GM23338 (cell line): Measurements from ENCODE around the gene CORO7.

ENCODE experiments used
- CREB1 ChIP-seq: fragments of 250-450 bp; sonication (Bioruptor Pico); IDR thresholded peaks from 2 replicates; pipeline ENCODE4 v1.5.0; 2020; ENCODE audit warnings: low read depth, mild to moderate bottlenecking, moderate library complexity
- EZH2 ChIP-seq: fragments of 200-600 bp; sonication (generic); IDR thresholded peaks from one replicate; pipeline ENCODE4 v1.8.0; 2017; ENCODE audit warnings: antibody characterized with exemption, mild to moderate bottlenecking, low read depth; ENCODE audit not compliant: unreplicated experiment
- EZH2phosphoT487 ChIP-seq: fragments of 200-600 bp; sonication (generic); IDR thresholded peaks from one replicate; pipeline ENCODE4 v1.8.1; 2018; ENCODE audit warnings: antibody characterized with exemption; ENCODE audit not compliant: unreplicated experiment
- NANOG ChIP-seq: IDR thresholded peaks from 2 replicates; pipeline ENCODE4 v1.6.1; 2016; ENCODE audit warnings: antibody characterized with exemption, borderline replicate concordance
- POLR2AphosphoS5 ChIP-seq: IDR thresholded peaks from 2 replicates; pipeline ENCODE4 v1.6.1; 2016; ENCODE audit warnings: antibody characterized with exemption, low read depth
- STAT1 ChIP-seq: IDR thresholded peaks from one replicate; pipeline ENCODE4 v1.6.1; 2016; ENCODE audit warnings: antibody characterized with exemption; ENCODE audit not compliant: unreplicated experiment
- ZNF114 ChIP-seq: fragments of 250-450 bp; sonication (Bioruptor Pico); IDR thresholded peaks from 2 replicates; pipeline ENCODE4 v1.5.0; 2020; ENCODE audit warnings: mild to moderate bottlenecking, moderate library complexity
- ZNF331 ChIP-seq: fragments of 250-450 bp; sonication (Bioruptor Pico); IDR thresholded peaks from 2 replicates; pipeline ENCODE4 v1.5.0; 2020; ENCODE audit warnings: low read depth, mild to moderate bottlenecking, moderate library complexity
- TF ChIP-seq, protein P1 (sequence below), 2 experiments: fragments of 200-600 bp in 1 of 2; sonication (generic) in 1 of 2; conservative IDR thresholded peaks; 2 replicates each; pipeline versions ENCODE4 v1.5.1 to v1.6.1; 2016 to 2017; ENCODE audit warnings: antibody characterized with exemption in 2 of 2, low read depth in 2 of 2, mild to moderate bottlenecking in 2 of 2, moderate library complexity in 1 of 2
- TF ChIP-seq, protein P2 (sequence below): IDR thresholded peaks from one replicate; pipeline ENCODE4 v1.6.1; 2018; ENCODE audit warnings: antibody characterized with exemption; ENCODE audit not compliant: unreplicated experiment
- TF ChIP-seq, protein P3 (sequence below): IDR thresholded peaks from 2 replicates; pipeline ENCODE4 v1.6.1; 2016; ENCODE audit warnings: antibody characterized with exemption

GRCh38 chr16:4426021-4426684 is 9.8 kb upstream of the CORO7 start:
- no peak for TF ChIP-seq EZH2
- TF ChIP-seq, protein P1, sequence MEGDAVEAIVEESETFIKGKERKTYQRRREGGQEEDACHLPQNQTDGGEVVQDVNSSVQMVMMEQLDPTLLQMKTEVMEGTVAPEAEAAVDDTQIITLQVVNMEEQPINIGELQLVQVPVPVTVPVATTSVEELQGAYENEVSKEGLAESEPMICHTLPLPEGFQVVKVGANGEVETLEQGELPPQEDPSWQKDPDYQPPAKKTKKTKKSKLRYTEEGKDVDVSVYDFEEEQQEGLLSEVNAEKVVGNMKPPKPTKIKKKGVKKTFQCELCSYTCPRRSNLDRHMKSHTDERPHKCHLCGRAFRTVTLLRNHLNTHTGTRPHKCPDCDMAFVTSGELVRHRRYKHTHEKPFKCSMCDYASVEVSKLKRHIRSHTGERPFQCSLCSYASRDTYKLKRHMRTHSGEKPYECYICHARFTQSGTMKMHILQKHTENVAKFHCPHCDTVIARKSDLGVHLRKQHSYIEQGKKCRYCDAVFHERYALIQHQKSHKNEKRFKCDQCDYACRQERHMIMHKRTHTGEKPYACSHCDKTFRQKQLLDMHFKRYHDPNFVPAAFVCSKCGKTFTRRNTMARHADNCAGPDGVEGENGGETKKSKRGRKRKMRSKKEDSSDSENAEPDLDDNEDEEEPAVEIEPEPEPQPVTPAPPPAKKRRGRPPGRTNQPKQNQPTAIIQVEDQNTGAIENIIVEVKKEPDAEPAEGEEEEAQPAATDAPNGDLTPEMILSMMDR (conservative IDR thresholded peaks at IDR 0.05; ENCODE audit: low read depth in 2 of 2): no peak
- TF ChIP-seq POLR2AphosphoS5: no peak
- TF ChIP-seq, protein P2, sequence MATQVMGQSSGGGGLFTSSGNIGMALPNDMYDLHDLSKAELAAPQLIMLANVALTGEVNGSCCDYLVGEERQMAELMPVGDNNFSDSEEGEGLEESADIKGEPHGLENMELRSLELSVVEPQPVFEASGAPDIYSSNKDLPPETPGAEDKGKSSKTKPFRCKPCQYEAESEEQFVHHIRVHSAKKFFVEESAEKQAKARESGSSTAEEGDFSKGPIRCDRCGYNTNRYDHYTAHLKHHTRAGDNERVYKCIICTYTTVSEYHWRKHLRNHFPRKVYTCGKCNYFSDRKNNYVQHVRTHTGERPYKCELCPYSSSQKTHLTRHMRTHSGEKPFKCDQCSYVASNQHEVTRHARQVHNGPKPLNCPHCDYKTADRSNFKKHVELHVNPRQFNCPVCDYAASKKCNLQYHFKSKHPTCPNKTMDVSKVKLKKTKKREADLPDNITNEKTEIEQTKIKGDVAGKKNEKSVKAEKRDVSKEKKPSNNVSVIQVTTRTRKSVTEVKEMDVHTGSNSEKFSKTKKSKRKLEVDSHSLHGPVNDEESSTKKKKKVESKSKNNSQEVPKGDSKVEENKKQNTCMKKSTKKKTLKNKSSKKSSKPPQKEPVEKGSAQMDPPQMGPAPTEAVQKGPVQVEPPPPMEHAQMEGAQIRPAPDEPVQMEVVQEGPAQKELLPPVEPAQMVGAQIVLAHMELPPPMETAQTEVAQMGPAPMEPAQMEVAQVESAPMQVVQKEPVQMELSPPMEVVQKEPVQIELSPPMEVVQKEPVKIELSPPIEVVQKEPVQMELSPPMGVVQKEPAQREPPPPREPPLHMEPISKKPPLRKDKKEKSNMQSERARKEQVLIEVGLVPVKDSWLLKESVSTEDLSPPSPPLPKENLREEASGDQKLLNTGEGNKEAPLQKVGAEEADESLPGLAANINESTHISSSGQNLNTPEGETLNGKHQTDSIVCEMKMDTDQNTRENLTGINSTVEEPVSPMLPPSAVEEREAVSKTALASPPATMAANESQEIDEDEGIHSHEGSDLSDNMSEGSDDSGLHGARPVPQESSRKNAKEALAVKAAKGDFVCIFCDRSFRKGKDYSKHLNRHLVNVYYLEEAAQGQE: no peak
- no peak for TF ChIP-seq STAT1
- no peak for TF ChIP-seq CREB1 (CRISPR knock-in tag)
- no peak for TF ChIP-seq ZNF114 (CRISPR knock-in tag)
- TF ChIP-seq ZNF331 (CRISPR knock-in tag): no peak
- no peak for TF ChIP-seq NANOG
- TF ChIP-seq, protein P3, sequence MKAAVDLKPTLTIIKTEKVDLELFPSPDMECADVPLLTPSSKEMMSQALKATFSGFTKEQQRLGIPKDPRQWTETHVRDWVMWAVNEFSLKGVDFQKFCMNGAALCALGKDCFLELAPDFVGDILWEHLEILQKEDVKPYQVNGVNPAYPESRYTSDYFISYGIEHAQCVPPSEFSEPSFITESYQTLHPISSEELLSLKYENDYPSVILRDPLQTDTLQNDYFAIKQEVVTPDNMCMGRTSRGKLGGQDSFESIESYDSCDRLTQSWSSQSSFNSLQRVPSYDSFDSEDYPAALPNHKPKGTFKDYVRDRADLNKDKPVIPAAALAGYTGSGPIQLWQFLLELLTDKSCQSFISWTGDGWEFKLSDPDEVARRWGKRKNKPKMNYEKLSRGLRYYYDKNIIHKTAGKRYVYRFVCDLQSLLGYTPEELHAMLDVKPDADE: no peak
- TF ChIP-seq EZH2phosphoT487: no peak
